ENCODE data around the gene MCTP1. TPM values are rescaled to one million over a fixed set of nuclear protein-coding genes. Genes with fewer than 3 reads are reported as not detected.

Gene MCTP1
- total and polyA plus RNA-seq, 9 of the 15 experiments (the other 6 are each of a cell fraction or from before 2014, with no cell fraction given) = 0.04 to 0.93 (median 0.06) TPM; not detected in 4

DNA sequence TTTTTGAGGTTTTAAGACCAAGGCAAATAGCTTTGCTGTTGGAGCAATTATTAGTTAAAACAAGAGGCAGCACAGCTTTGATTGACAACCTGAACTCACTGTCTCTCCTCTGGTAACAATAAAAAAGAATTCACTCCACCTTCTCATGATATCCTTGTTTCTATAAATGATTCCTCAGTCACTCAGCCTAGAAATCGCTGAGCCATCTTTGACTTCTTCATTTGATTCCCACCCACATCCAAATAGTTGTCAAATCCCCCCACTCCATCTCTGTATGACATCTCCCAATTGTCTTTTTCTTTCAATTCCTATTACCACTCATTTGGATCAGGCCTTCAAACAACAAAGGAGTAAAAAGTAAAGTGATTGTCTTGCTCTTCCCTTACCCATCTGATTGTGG lies 266.4 kb downstream of the MCTP1 start:
- intact Hi-C loops (cut with micrococcal nuclease) (no loop called here), in situ Hi-C loops (cut with MboI) (no loop called here)
- Histone ChIP-seq H3K9me3 (replicated peaks; ENCODE audit: control insufficient read depth, insufficient read depth, low read depth, low read length) (no peaks in the 10 kb centered on the region), H3K4me3 (no peak overlapping the region), H3K79me2 (ENCODE audit: control insufficient read depth, insufficient read depth, low read length) (no peaks in the 10 kb centered on the region), H3K9me1 (ENCODE audit: control insufficient read depth, insufficient read depth, low read length) (no peaks in the 10 kb centered on the region), H3K36me3 (ENCODE audit: control insufficient read depth, insufficient read depth, low read length) (no peaks in the 10 kb centered on the region), H2AFZ (ENCODE audit: low read depth, low read length) (no peak overlapping the region), H3K9ac (ENCODE audit: insufficient read depth in 1 of 2, low read depth in 2 of 2, low read length in 2 of 2) (no peak overlapping the region), H4K20me1 (replicated peaks; ENCODE audit: control insufficient read depth, insufficient read depth, low read length) (no peaks in the 10 kb centered on the region), H3K27ac (ENCODE audit: extremely low read depth, low read depth, low read length) (no peak overlapping the region), H3K4me2 (ENCODE audit: insufficient read depth, low read length) (no peak overlapping the region), H3K4me1 (replicated peaks in 1 of 2; ENCODE audit: control insufficient read depth in 2 of 2, insufficient read depth in 2 of 2, low read length in 2 of 2) (no peaks in the 10 kb centered on the region), H3K27me3 (ENCODE audit: control insufficient read depth in 2 of 2, insufficient read depth in 2 of 2, low read length in 2 of 2) (no peaks in the 10 kb centered on the region)
- ATAC-seq (no peak), FAIRE-seq (no peak), DNase-seq (ENCODE audit: extremely low read depth in 1 of 4, low spot score in 3 of 4) (no peak)
- BruUV-seq (replicated peaks) = no TSS peak
- ChIA-PET CTCF (ENCODE audit: low intra/inter-chr PET ratio) (no interaction called here), POLR2A (no interaction called here)
- no peak for TF ChIP-seq SIX5 (IDR thresholded peaks at IDR 0.05; ENCODE audit: borderline replicate concordance in 1 of 2, insufficient read depth in 1 of 2, low read depth in 1 of 2, low read length in 2 of 2)
- TF ChIP-seq, protein P1, sequence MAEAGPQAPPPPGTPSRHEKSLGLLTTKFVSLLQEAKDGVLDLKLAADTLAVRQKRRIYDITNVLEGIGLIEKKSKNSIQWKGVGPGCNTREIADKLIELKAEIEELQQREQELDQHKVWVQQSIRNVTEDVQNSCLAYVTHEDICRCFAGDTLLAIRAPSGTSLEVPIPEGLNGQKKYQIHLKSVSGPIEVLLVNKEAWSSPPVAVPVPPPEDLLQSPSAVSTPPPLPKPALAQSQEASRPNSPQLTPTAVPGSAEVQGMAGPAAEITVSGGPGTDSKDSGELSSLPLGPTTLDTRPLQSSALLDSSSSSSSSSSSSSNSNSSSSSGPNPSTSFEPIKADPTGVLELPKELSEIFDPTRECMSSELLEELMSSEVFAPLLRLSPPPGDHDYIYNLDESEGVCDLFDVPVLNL (CRISPR knock-in tag; IDR thresholded peaks at IDR 0.05; ENCODE audit: low read depth) = no peak
- WGBS (ENCODE audit: insufficient coverage, low coverage, missing lambda C conversion rate) = 0% methylated on average over 1 of the region's 1 CpG

DNA sequence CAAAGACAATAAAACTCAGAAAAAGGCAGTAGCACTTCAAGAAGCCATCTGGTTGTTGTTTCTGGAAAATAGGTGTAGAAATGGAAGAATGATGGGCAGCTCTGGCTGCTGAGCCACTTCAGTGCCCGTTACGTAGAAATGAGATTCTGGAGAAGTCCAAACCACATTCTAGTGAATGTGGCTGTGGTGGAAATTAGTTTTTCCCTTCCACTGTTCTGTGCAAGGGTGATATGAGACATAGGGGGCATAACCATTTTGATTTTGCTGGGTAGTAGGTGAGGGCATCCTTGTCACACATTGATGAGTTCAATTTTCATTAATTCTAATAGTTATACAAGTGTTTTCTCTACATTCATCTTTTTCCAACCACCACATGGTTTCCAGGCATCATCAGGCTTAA lies 275.1 kb downstream of the MCTP1 start:
- Histone ChIP-seq H3K27ac (ENCODE audit: extremely low read depth, low read depth, low read length) (no peak overlapping the region), H3K9me3 (replicated peaks; ENCODE audit: control insufficient read depth, insufficient read depth, low read depth, low read length) (no peaks in the 10 kb centered on the region), H3K27me3 (ENCODE audit: control insufficient read depth in 2 of 2, insufficient read depth in 2 of 2, low read length in 2 of 2) (no peaks in the 10 kb centered on the region), H3K79me2 (ENCODE audit: control insufficient read depth, insufficient read depth, low read length) (no peaks in the 10 kb centered on the region), H3K36me3 (ENCODE audit: control insufficient read depth, insufficient read depth, low read length) (no peaks in the 10 kb centered on the region), H3K9ac (ENCODE audit: insufficient read depth in 1 of 2, low read depth in 2 of 2, low read length in 2 of 2) (no peak overlapping the region), H3K4me1 (replicated peaks in 1 of 2; ENCODE audit: control insufficient read depth in 2 of 2, insufficient read depth in 2 of 2, low read length in 2 of 2) (no peaks in the 10 kb centered on the region), H3K4me2 (ENCODE audit: insufficient read depth, low read length) (no peak overlapping the region), H2AFZ (ENCODE audit: low read depth, low read length) (no peak overlapping the region), H3K9me1 (ENCODE audit: control insufficient read depth, insufficient read depth, low read length) (no peaks in the 10 kb centered on the region), H3K4me3 (no peak overlapping the region), H4K20me1 (replicated peaks; ENCODE audit: control insufficient read depth, insufficient read depth, low read length) (no peaks in the 10 kb centered on the region)
- FAIRE-seq = no peak
- intact Hi-C loops (cut with micrococcal nuclease) (no loop called here), in situ Hi-C loops (cut with MboI) (no loop called here)
- ChIA-PET POLR2A (no interaction called here), CTCF (ENCODE audit: low intra/inter-chr PET ratio) (no interaction called here)
- ATAC-seq = no peak
- 0% methylated on average over 2 of the region's 2 CpGs for WGBS (ENCODE audit: insufficient coverage, low coverage, missing lambda C conversion rate)
- no peak for DNase-seq (ENCODE audit: extremely low read depth in 1 of 4, low spot score in 3 of 4)
- BruUV-seq (replicated peaks) = no TSS peak
- TF ChIP-seq, protein P2, sequence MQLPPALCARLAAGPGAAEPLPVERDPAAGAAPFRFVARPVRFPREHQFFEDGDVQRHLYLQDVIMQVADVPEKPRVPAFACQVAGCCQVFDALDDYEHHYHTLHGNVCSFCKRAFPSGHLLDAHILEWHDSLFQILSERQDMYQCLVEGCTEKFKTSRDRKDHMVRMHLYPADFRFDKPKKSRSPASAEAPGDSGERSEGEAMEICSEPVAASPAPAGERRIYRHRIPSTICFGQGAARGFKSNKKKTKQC (CRISPR knock-in tag; IDR thresholded peaks at IDR 0.05) = no peak
- TF ChIP-seq TAF7 (tag; IDR thresholded peaks at IDR 0.05) (no peak), ZNF121 (CRISPR knock-in tag; conservative IDR thresholded peaks at IDR 0.05) (no peak), ZNF224 (CRISPR knock-in tag; IDR thresholded peaks at IDR 0.05) (no peak), ZNF175 (CRISPR knock-in tag; IDR thresholded peaks at IDR 0.05; ENCODE audit: low read depth) (no peak), KLF1 (tag; IDR thresholded peaks at IDR 0.05) (no peak), ZNF282 (CRISPR knock-in tag; IDR thresholded peaks at IDR 0.05) (no peak), ZNF76 (CRISPR knock-in tag; IDR thresholded peaks at IDR 0.05; ENCODE audit: borderline replicate concordance) (no peak), SPI1 (IDR thresholded peaks at IDR 0.05; ENCODE audit: borderline replicate concordance, low read depth, low read length) (no peak), ILF3 (IDR thresholded peaks at IDR 0.05; ENCODE audit: borderline replicate concordance) (no peak), TSC22D4 (tag; IDR thresholded peaks at IDR 0.05) (no peak), ZFPM2 (CRISPR knock-in tag; IDR thresholded peaks at IDR 0.05) (no peak)
- TF ChIP-seq, protein P3, sequence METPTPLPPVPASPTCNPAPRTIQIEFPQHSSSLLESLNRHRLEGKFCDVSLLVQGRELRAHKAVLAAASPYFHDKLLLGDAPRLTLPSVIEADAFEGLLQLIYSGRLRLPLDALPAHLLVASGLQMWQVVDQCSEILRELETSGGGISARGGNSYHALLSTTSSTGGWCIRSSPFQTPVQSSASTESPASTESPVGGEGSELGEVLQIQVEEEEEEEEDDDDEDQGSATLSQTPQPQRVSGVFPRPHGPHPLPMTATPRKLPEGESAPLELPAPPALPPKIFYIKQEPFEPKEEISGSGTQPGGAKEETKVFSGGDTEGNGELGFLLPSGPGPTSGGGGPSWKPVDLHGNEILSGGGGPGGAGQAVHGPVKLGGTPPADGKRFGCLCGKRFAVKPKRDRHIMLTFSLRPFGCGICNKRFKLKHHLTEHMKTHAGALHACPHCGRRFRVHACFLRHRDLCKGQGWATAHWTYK (CRISPR knock-in tag; IDR thresholded peaks at IDR 0.05) = no peak
